K562 (cell line): ENCODE measurements around the gene MECR. TPM values are rescaled to one million over a fixed set of nuclear protein-coding genes. Genes with fewer than 3 reads are reported as not detected.

Source experiments
- DPF2 ChIP-seq: fragments of 450-650 bp; IDR thresholded peaks from 2 replicates; pipeline ENCODE4 v1.6.1; 2016
- HDGF ChIP-seq: fragments of 450-650 bp; IDR thresholded peaks from 2 replicates; pipeline ENCODE4 v1.6.1; 2016
- NFYB ChIP-seq: IDR thresholded peaks from 2 replicates; pipeline ENCODE4 v1.6.1; 2011; ENCODE audit warnings: mild to moderate bottlenecking, moderate library complexity; ENCODE audit not compliant: insufficient read length; ENCODE audit errors: extremely low read depth
- NR2C2 ChIP-seq, 2 experiments: fragments of 200-800 bp in 1 of 2; sonication (Bioruptor generic) in 1 of 2; sonication (generic) in 1 of 2; formaldehyde crosslinking in 1 of 2; IDR thresholded peaks; 2 replicates each; pipeline versions ENCODE4 v1.6.1 to v1.8.0; 2016 to 2022; ENCODE audit warnings: mild to moderate bottlenecking in 1 of 2, missing compliant biosample characterization in 1 of 2, missing genetic modification characterization in 1 of 2, missing genetic modification reagents in 1 of 2
- SMARCE1 ChIP-seq: fragments of 450-650 bp; IDR thresholded peaks from 2 replicates; pipeline ENCODE4 v1.7.1; 2016; ENCODE audit warnings: mild to moderate bottlenecking
- STAT5B ChIP-seq: fragments of 250-450 bp; sonication (Bioruptor Pico); IDR thresholded peaks from 2 replicates; pipeline ENCODE4 v1.8.0; 2021; ENCODE audit warnings: mild to moderate bottlenecking, inconsistent platforms
- TARDBP ChIP-seq: fragments of 450-650 bp; IDR thresholded peaks from 2 replicates; pipeline ENCODE4 v1.6.1; 2016
- TEAD1 ChIP-seq, 2 experiments: fragments of 450-650 bp in 1 of 2; sonication (generic) in 1 of 2; formaldehyde crosslinking; IDR thresholded peaks; 2 replicates each; pipeline versions ENCODE4 v1.4.0 to v1.8.0; 2020 to 2022; ENCODE audit warnings: mild to moderate bottlenecking in 2 of 2, missing genetic modification reagents in 1 of 2
- TRIM24 ChIP-seq, 2 experiments: fragments of 450-650 bp; IDR thresholded peaks; 2 replicates each; pipeline ENCODE4 v1.6.1; 2016
- XRCC4 ChIP-seq: IDR thresholded peaks from one replicate; pipeline ENCODE4 v1.6.1; 2011; ENCODE audit not compliant: insufficient read depth, insufficient read length; ENCODE audit errors: extremely low read depth
- ZNF41 ChIP-seq: fragments of 250-450 bp; sonication (Bioruptor Pico); conservative IDR thresholded peaks from 2 replicates; pipeline ENCODE4 v1.4.0; 2020; ENCODE audit warnings: mild to moderate bottlenecking
- ZNF444 ChIP-seq: fragments of 250-450 bp; sonication (Bioruptor Pico); IDR thresholded peaks from 2 replicates; pipeline ENCODE4 v1.4.0; 2020; ENCODE audit warnings: mild to moderate bottlenecking, moderate library complexity
- ZNF76 ChIP-seq: fragments of 250-450 bp; sonication (Bioruptor Pico); IDR thresholded peaks from 2 replicates; pipeline ENCODE4 v1.4.0; 2020; ENCODE audit warnings: mild to moderate bottlenecking, moderate library complexity, borderline replicate concordance
- polyA plus RNA-seq, 8 experiments: library from polyadenylated mRNA; depleted of rRNA in 4 of 8; stranded (reverse) in 5 of 8; unstranded in 3 of 8; fragments of >200 nt; fragmentation: Nextera tagmentation in 2 of 8; fragmentation: Illumina TruSeq in 1 of 8; extraction: Ambion mirVana in 2 of 8; extraction: Trizol in 1 of 8; gene quantifications; 2 replicates each; pipeline versions ENCODE4 v1.2.1 to v1.2.3, GENCODE V29; 2011 to 2014; ENCODE audit warnings: inconsistent platforms in 1 of 8, missing spikeins in 1 of 8
- total RNA-seq, 7 experiments: library from RNA; depleted of rRNA in 6 of 7; stranded (reverse); fragments of >200 nt in 6 of 7; fragmentation: Illumina TruSeq in 2 of 7; extraction: Trizol in 2 of 7; gene quantifications; 2 replicates each; pipeline versions ENCODE4 v1.2.1 to v1.2.3, GENCODE V29; 2011 to 2021; ENCODE audit warnings: low replicate concordance in 1 of 7
- TF ChIP-seq, protein P1 (sequence below): fragments of 200-400 bp; formaldehyde crosslinking; IDR thresholded peaks from 2 replicates; pipeline ENCODE4 v1.6.1; 2017; ENCODE audit warnings: mild to moderate bottlenecking, low read depth, low read length, moderate library complexity
- TF ChIP-seq, protein P2 (sequence below): fragments of 200-800 bp; sonication (Bioruptor generic); IDR thresholded peaks from 2 replicates; pipeline ENCODE4 v1.6.1; 2017; ENCODE audit warnings: missing genetic modification characterization, missing compliant biosample characterization
- TF ChIP-seq, protein P3 (sequence below): fragments of 150-350 bp; IDR thresholded peaks from 2 replicates; pipeline ENCODE4 v1.6.1; 2014; ENCODE audit warnings: low read depth, mild to moderate bottlenecking, low read length, borderline replicate concordance
- TF ChIP-seq, protein P4 (sequence below): IDR thresholded peaks from 3 replicates; pipeline ENCODE4 v1.6.1; 2011; ENCODE audit warnings: borderline replicate concordance, mild to moderate bottlenecking, moderate library complexity; ENCODE audit not compliant: insufficient read length; ENCODE audit errors: extremely low read depth

Gene MECR
- total and polyA plus RNA-seq, 9 of the 15 experiments (the other 6 are each of a cell fraction or from before 2014, with no cell fraction given): 10.4 to 58.6 (median 42.9) TPM

DNA sequence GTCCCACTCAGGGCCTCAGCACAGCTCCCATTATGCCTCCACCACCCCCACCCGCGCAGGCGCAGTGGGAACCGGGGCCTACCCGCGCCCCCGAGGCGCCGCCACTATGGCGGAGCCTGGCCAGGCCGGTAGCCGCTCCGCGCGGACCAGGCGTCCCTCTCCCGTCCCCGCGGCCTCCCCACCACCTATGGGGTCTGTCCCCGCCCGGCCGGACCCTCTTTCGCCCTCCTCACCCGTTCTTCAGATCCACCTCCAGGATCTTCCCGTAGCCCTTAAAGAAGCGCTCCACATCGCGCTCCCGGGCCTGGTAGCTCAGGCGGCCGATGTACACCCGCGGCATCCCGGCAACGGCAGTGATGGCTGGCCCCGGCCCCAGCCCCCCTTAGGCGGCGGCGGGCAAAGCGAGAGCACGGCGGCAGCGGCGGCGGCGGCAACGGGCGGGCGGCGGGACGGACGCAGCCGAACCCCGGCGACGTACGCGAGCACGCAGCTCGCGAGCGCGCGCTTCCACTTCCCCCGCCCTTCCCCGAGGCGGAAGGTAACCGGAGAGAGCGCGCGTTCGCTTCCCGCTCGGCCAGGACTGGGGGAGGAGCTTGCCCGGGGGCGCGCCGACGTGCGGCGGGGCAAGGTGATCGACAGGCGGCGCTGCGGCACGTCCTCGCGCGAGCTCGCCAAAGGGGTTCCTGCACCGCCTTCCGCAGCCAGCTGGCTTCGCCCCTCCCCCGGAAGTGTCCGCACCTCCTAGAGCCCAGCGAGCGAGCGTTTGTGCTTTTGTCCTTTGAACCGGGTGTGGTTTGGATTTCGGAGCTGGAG, 49.1 kb downstream of the MECR start, which contains the start of gene SRSF4 (continued):
- TF ChIP-seq, protein P1, sequence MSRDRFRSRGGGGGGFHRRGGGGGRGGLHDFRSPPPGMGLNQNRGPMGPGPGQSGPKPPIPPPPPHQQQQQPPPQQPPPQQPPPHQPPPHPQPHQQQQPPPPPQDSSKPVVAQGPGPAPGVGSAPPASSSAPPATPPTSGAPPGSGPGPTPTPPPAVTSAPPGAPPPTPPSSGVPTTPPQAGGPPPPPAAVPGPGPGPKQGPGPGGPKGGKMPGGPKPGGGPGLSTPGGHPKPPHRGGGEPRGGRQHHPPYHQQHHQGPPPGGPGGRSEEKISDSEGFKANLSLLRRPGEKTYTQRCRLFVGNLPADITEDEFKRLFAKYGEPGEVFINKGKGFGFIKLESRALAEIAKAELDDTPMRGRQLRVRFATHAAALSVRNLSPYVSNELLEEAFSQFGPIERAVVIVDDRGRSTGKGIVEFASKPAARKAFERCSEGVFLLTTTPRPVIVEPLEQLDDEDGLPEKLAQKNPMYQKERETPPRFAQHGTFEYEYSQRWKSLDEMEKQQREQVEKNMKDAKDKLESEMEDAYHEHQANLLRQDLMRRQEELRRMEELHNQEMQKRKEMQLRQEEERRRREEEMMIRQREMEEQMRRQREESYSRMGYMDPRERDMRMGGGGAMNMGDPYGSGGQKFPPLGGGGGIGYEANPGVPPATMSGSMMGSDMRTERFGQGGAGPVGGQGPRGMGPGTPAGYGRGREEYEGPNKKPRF: no peak
- TF ChIP-seq NR2C2 (CRISPR knock-in tag; IDR thresholded peaks at IDR 0.05) (peak; percentile 97), NR2C2 (tag; IDR thresholded peaks at IDR 0.05) (peak; percentile 99), STAT5B (no peak), DPF2 (no peak; the same call in 1 of the 2 replicates), NFYB (no peak), TARDBP (peak; percentile 50; the same call in 1 of the 2 replicates), ZNF444 (CRISPR knock-in tag) (no peak), ZNF76 (peak; percentile 8; the same call in 1 of the 2 replicates), SMARCE1 (no peak), TRIM24 (IDR thresholded peaks at IDR 0.05) (peak in 1 of 2 experiments; percentile 73; a peak in 2 of 4 replicates), TEAD1 (CRISPR knock-in tag; IDR thresholded peaks at IDR 0.05) (peak; percentile 52 to 88; a peak in 3 of 4 replicates), HDGF (no peak), ZNF41 (CRISPR knock-in tag) (no peak), XRCC4 (no peak)
- TF ChIP-seq, protein P2, sequence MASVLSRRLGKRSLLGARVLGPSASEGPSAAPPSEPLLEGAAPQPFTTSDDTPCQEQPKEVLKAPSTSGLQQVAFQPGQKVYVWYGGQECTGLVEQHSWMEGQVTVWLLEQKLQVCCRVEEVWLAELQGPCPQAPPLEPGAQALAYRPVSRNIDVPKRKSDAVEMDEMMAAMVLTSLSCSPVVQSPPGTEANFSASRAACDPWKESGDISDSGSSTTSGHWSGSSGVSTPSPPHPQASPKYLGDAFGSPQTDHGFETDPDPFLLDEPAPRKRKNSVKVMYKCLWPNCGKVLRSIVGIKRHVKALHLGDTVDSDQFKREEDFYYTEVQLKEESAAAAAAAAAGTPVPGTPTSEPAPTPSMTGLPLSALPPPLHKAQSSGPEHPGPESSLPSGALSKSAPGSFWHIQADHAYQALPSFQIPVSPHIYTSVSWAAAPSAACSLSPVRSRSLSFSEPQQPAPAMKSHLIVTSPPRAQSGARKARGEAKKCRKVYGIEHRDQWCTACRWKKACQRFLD: no peak; the same call in 1 of the 2 replicates
- TF ChIP-seq, protein P3, sequence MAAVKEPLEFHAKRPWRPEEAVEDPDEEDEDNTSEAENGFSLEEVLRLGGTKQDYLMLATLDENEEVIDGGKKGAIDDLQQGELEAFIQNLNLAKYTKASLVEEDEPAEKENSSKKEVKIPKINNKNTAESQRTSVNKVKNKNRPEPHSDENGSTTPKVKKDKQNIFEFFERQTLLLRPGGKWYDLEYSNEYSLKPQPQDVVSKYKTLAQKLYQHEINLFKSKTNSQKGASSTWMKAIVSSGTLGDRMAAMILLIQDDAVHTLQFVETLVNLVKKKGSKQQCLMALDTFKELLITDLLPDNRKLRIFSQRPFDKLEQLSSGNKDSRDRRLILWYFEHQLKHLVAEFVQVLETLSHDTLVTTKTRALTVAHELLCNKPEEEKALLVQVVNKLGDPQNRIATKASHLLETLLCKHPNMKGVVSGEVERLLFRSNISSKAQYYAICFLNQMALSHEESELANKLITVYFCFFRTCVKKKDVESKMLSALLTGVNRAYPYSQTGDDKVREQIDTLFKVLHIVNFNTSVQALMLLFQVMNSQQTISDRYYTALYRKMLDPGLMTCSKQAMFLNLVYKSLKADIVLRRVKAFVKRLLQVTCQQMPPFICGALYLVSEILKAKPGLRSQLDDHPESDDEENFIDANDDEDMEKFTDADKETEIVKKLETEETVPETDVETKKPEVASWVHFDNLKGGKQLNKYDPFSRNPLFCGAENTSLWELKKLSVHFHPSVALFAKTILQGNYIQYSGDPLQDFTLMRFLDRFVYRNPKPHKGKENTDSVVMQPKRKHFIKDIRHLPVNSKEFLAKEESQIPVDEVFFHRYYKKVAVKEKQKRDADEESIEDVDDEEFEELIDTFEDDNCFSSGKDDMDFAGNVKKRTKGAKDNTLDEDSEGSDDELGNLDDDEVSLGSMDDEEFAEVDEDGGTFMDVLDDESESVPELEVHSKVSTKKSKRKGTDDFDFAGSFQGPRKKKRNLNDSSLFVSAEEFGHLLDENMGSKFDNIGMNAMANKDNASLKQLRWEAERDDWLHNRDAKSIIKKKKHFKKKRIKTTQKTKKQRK: no peak
- TF ChIP-seq, protein P4, sequence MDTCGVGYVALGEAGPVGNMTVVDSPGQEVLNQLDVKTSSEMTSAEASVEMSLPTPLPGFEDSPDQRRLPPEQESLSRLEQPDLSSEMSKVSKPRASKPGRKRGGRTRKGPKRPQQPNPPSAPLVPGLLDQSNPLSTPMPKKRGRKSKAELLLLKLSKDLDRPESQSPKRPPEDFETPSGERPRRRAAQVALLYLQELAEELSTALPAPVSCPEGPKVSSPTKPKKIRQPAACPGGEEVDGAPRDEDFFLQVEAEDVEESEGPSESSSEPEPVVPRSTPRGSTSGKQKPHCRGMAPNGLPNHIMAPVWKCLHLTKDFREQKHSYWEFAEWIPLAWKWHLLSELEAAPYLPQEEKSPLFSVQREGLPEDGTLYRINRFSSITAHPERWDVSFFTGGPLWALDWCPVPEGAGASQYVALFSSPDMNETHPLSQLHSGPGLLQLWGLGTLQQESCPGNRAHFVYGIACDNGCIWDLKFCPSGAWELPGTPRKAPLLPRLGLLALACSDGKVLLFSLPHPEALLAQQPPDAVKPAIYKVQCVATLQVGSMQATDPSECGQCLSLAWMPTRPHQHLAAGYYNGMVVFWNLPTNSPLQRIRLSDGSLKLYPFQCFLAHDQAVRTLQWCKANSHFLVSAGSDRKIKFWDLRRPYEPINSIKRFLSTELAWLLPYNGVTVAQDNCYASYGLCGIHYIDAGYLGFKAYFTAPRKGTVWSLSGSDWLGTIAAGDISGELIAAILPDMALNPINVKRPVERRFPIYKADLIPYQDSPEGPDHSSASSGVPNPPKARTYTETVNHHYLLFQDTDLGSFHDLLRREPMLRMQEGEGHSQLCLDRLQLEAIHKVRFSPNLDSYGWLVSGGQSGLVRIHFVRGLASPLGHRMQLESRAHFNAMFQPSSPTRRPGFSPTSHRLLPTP: no peak
